ENCODE data around the gene PDAP1. TPM values are rescaled to one million over a fixed set of nuclear protein-coding genes. Genes with fewer than 3 reads are reported as not detected.

PDAP1 gene
- polyA plus RNA-seq, 1 donor (not counting 4 experiments of a cell fraction or from before 2014, with no cell fraction given): 99.1 TPM

DNA sequence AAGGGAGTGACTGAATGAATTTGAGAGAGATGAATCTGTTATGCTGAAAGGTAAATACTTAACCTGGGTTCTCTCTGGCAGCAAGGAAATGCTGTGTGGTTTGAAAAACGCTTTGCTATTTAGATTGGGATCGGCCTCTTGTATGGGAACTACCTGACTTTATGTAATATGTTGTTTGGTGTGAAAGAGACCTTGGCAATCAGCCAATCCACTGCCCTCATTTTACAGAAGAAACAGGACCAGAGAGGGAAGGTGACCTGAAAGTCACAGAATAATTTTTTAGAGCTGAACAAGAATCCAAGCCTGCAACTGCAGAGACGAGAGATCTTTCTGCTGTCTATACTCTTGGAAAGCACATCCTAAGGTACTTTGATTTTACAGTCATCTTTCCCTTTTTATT lies 1.4 kb upstream of the PDAP1 start:
- H3K4me2 ChIP-seq (ENCODE audit: control insufficient read depth, extremely low read depth, insufficient read depth, low read depth, low read length): peak overlapping the region; percentile 98
- peaks cover 74% of the 10 kb centered on the region for H3K79me2 ChIP-seq (ENCODE audit: control insufficient read depth, insufficient read depth, low read length)
- peak overlapping the region; percentile 47 for H3K27ac ChIP-seq (ENCODE audit: control insufficient read depth, insufficient read depth, low read length)
- H3K9ac ChIP-seq (ENCODE audit: control insufficient read depth, extremely low read depth, insufficient read depth, low read length): peak overlapping the region; percentile 96
- no peak for TF ChIP-seq EZH2 (IDR thresholded peaks at IDR 0.05; ENCODE audit: low read length)
- TF ChIP-seq, protein P1, sequence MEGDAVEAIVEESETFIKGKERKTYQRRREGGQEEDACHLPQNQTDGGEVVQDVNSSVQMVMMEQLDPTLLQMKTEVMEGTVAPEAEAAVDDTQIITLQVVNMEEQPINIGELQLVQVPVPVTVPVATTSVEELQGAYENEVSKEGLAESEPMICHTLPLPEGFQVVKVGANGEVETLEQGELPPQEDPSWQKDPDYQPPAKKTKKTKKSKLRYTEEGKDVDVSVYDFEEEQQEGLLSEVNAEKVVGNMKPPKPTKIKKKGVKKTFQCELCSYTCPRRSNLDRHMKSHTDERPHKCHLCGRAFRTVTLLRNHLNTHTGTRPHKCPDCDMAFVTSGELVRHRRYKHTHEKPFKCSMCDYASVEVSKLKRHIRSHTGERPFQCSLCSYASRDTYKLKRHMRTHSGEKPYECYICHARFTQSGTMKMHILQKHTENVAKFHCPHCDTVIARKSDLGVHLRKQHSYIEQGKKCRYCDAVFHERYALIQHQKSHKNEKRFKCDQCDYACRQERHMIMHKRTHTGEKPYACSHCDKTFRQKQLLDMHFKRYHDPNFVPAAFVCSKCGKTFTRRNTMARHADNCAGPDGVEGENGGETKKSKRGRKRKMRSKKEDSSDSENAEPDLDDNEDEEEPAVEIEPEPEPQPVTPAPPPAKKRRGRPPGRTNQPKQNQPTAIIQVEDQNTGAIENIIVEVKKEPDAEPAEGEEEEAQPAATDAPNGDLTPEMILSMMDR (optimal IDR thresholded peaks at IDR 0.05 in 1 of 3, IDR thresholded peaks at IDR 0.05 in 1 of 3, conservative IDR thresholded peaks at IDR 0.05 in 1 of 3; ENCODE audit: extremely low read depth in 1 of 3, insufficient read depth in 2 of 3, low read length in 3 of 3): no peak
- H2AFZ ChIP-seq (ENCODE audit: control insufficient read depth, low read length): no peak overlapping the region
- H4K20me1 ChIP-seq (ENCODE audit: control insufficient read depth, extremely low read depth, insufficient read depth, low read length): peaks cover 10% of the 10 kb centered on the region
- peaks cover 15 to 32% of the 10 kb centered on the region in 2 experiments for H3K36me3 ChIP-seq (ENCODE audit: control insufficient read depth in 2 of 2, extremely low read depth in 1 of 2, insufficient read depth in 2 of 2, low read length in 2 of 2)
- no peaks in the 10 kb centered on the region for H3K27me3 ChIP-seq (ENCODE audit: control insufficient read depth, extremely low read depth, insufficient read depth, low read length)
- H3K9me3 ChIP-seq (ENCODE audit: control insufficient read depth, low read depth, low read length): no peaks in the 10 kb centered on the region
- FAIRE-seq (no peak), DNase-seq (ENCODE audit: low read depth, low spot score) (no peak)
- peak overlapping the region; percentile 73 to 100 (median 100) for H3K4me3 ChIP-seq (ENCODE audit: control insufficient read depth in 2 of 3, extremely low read depth in 1 of 3, insufficient read depth in 2 of 3, low read depth in 1 of 3, low read length in 3 of 3)
- H3K9me1 ChIP-seq (ENCODE audit: control insufficient read depth, extremely low read depth, insufficient read depth, low read length): peaks cover 3% of the 10 kb centered on the region
- H3K4me1 ChIP-seq (ENCODE audit: control insufficient read depth, extremely low read depth, insufficient read depth, low read length): peaks cover 27% of the 10 kb centered on the region
- dilution Hi-C loops (cut with MboI; ENCODE audit: extremely low pct_ligation_motif_present, low sequenced_read_pairs): no loop called here

DNA sequence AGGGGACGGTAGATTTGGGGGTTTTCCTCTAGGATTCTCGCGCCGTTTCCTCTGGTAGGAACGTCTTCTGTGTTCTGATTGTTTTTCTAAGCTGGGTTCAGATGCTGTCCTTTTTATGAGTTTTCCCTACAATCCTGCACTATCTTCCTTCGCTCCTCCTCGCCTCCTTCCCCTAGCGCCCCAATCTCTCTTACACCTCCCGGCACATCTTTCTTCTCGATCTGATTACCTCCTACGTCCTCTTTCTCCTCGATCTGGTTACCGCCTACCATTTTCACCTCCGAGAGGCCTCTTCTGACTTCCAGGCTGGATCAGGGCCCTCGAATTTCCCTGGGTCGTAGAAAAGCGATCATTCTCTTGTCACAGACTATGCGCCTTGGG lies 785 bp upstream of the PDAP1 start:
- peaks cover 3% of the 10 kb centered on the region for H3K9me1 ChIP-seq (ENCODE audit: control insufficient read depth, extremely low read depth, insufficient read depth, low read length)
- H3K27me3 ChIP-seq (ENCODE audit: control insufficient read depth, extremely low read depth, insufficient read depth, low read length): no peaks in the 10 kb centered on the region
- peak overlapping the region; percentile 98 for H3K27ac ChIP-seq (ENCODE audit: control insufficient read depth, insufficient read depth, low read length)
- TF ChIP-seq EZH2 (IDR thresholded peaks at IDR 0.05; ENCODE audit: low read length): no peak
- TF ChIP-seq, protein P1 (optimal IDR thresholded peaks at IDR 0.05 in 1 of 3, IDR thresholded peaks at IDR 0.05 in 1 of 3, conservative IDR thresholded peaks at IDR 0.05 in 1 of 3; ENCODE audit: extremely low read depth in 1 of 3, insufficient read depth in 2 of 3, low read length in 3 of 3): no peak
- peak overlapping the region; percentile 97 for H2AFZ ChIP-seq (ENCODE audit: control insufficient read depth, low read length)
- peaks cover 15 to 38% of the 10 kb centered on the region in 2 experiments for H3K36me3 ChIP-seq (ENCODE audit: control insufficient read depth in 2 of 2, extremely low read depth in 1 of 2, insufficient read depth in 2 of 2, low read length in 2 of 2)
- DNase-seq (ENCODE audit: low read depth, low spot score) (no peak), FAIRE-seq (no peak)
- H3K4me2 ChIP-seq (ENCODE audit: control insufficient read depth, extremely low read depth, insufficient read depth, low read depth, low read length): peak overlapping the region; percentile 98
- dilution Hi-C loops (cut with MboI; ENCODE audit: extremely low pct_ligation_motif_present, low sequenced_read_pairs): no loop called here
- H3K9me3 ChIP-seq (ENCODE audit: control insufficient read depth, low read depth, low read length): no peaks in the 10 kb centered on the region
- peak overlapping the region; percentile 96 for H3K9ac ChIP-seq (ENCODE audit: control insufficient read depth, extremely low read depth, insufficient read depth, low read length)
- peaks cover 16% of the 10 kb centered on the region for H4K20me1 ChIP-seq (ENCODE audit: control insufficient read depth, extremely low read depth, insufficient read depth, low read length)
- peaks cover 80% of the 10 kb centered on the region for H3K79me2 ChIP-seq (ENCODE audit: control insufficient read depth, insufficient read depth, low read length)
- H3K4me3 ChIP-seq (ENCODE audit: control insufficient read depth in 2 of 3, extremely low read depth in 1 of 3, insufficient read depth in 2 of 3, low read depth in 1 of 3, low read length in 3 of 3): peak overlapping the region; percentile 73 to 100 (median 100)
- peaks cover 28% of the 10 kb centered on the region for H3K4me1 ChIP-seq (ENCODE audit: control insufficient read depth, extremely low read depth, insufficient read depth, low read length)
